Aorta (tissue), 5 donors: ENCODE measurements around the gene FHOD1. TPM values are rescaled to one million over a fixed set of nuclear protein-coding genes. Genes with fewer than 3 reads are reported as not detected.
A peak's percentile ranks its signal among the peaks of the same experiment; 100 is the strongest.

ENCODE experiments used
- ATAC-seq: fragments of 200-7000 bp; cut with Tn5 transposase; one replicate; pipeline ENCODE4 v1.9.1; 2022; ENCODE audit warnings: moderate library complexity; ENCODE audit not compliant: low FRiP score
- DNase-seq, 2 donors: peaks; one replicate each; pipeline ENCODE4 v3.0.0-alpha.2; 2020
- H3K27ac ChIP-seq, 2 donors: one replicate each; pipeline ENCODE4 v1.5.1; 2013; ENCODE audit warnings: low read length in 2 of 2, mild to moderate bottlenecking in 2 of 2, moderate library complexity in 2 of 2, control low read depth in 1 of 2, inconsistent platforms in 1 of 2, low read depth in 1 of 2
- H3K27me3 ChIP-seq, 2 donors: one replicate each; pipeline ENCODE4 v1.6.1; 2013; ENCODE audit warnings: control low read depth in 1 of 2, low read length in 1 of 2, mild to moderate bottlenecking in 1 of 2, moderate library complexity in 1 of 2; ENCODE audit not compliant: insufficient read depth in 2 of 2, control insufficient read depth in 1 of 2
- H3K36me3 ChIP-seq, 2 donors: one replicate each; pipeline ENCODE4 v1.6.1; 2013; ENCODE audit warnings: control low read depth in 1 of 2, low read length in 1 of 2, mild to moderate bottlenecking in 1 of 2; ENCODE audit not compliant: insufficient read depth in 2 of 2, control insufficient read depth in 1 of 2
- H3K4me1 ChIP-seq, 2 donors: one replicate each; pipeline ENCODE4 v1.6.1; 2013; ENCODE audit warnings: low read length in 2 of 2, control low read depth in 1 of 2, mild to moderate bottlenecking in 1 of 2, moderate library complexity in 1 of 2; ENCODE audit not compliant: insufficient read depth in 2 of 2, control insufficient read depth in 1 of 2
- H3K4me3 ChIP-seq, 2 donors: one replicate each; pipeline ENCODE4 v1.5.1; 2013; ENCODE audit warnings: low read length in 2 of 2, control low read depth in 1 of 2, mild to moderate bottlenecking in 1 of 2
- H3K9me3 ChIP-seq: one replicate; pipeline ENCODE4 v1.6.1; 2013; ENCODE audit warnings: mild to moderate bottlenecking, low read length; ENCODE audit not compliant: control insufficient read depth
- WGBS, 2 donors: extraction: QIAGEN DNeasy Blood & Tissue Kit; methylation state at CpG; one replicate each; pipeline ENCODE4 v1.1.7; 2013; 5-methylcytosine and 5-hydroxymethylcytosine counted together
- intact Hi-C, 2 donors: fragments of 100-400 bp; cut with DNase I; formaldehyde crosslinking; loops; one replicate each; pipeline versions ENCODE4 v1.14.2 to v1.15.0; 2022
- polyA plus RNA-seq, 2 donors: library from polyadenylated mRNA; stranded (reverse); fragments of 200-250 nt; gene quantifications; one replicate each; pipeline ENCODE4 v1.2.3, GENCODE V29; 2013
- total RNA-seq, 2 donors: library from RNA; stranded (reverse); fragmentation: NEBNext Ultra II Directional; extraction: Animal tissue kit (Norgen Biotek cat#: 25700); gene quantifications; one replicate each; pipeline ENCODE4 v1.2.1, GENCODE V29; 2021
- donor health status: healthy with polysubstance abuse.
- donor health status: Bipolar disorder and iron deficiency.
- donor health status: DM: no; HTN: no; CAD: no.
- donor health status: DM: no; HTN: no; CAD: no.
- donor health status: DM: yes; HTN: yes; CAD: no.

The FHOD1 gene
- total and polyA plus RNA-seq, 4 donors, result 12.9 to 47.9 (median 34.8) TPM

- Histone ChIP-seq H3K4me1 (no peaks in the 10 kb centered on the region), H3K4me3 (no peak overlapping the region), H3K27ac (peak overlapping the region; percentile 47 to 72), H3K9me3 (no peaks in the 10 kb centered on the region), H3K36me3 (no peaks in the 10 kb centered on the region), H3K27me3 (no peaks in the 10 kb centered on the region)
- ATAC-seq (peak; percentile 30), DNase-seq (peak; percentile 80 to 87)
- 48 to 55% methylated on average over 8 to 10 of the region's 10 CpGs for WGBS, 2 donors
- intact Hi-C loops, result no loop called here
Observed at GRCh38 chr16:67241008-67241900, 6.0 kb downstream of the FHOD1 start.

DNA sequence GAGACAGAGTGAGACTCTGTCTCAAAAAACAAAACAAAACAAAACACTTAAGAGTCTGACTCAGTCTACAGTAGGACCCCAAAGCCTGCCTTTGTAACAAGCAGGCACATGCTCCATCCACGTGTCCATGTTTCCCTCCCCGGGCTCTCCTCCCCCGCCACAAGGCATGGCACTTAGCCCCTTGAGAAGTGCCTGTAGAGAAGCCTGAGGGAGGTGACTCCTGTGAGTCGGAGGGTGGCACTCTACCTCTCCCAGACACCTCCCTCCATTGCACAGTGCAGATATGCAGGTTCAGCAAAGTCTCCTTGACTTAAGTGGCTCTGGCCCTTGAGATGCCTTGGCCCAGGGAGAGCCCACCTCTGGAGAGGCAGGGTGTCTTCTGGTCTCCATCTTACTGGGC, 6.8 kb downstream of the FHOD1 start:
- peak; percentile 38 to 72 for DNase-seq
- Histone ChIP-seq H3K27me3 (no peaks in the 10 kb centered on the region), H3K27ac (no peak overlapping the region), H3K4me3 (no peak overlapping the region), H3K36me3 (no peaks in the 10 kb centered on the region), H3K9me3 (no peaks in the 10 kb centered on the region), H3K4me1 (no peaks in the 10 kb centered on the region)
- intact Hi-C loops, result no loop called here
- ATAC-seq, result no peak
- WGBS, 2 donors, result 64 to 77% methylated on average over 4 of the region's 4 CpGs

DNA sequence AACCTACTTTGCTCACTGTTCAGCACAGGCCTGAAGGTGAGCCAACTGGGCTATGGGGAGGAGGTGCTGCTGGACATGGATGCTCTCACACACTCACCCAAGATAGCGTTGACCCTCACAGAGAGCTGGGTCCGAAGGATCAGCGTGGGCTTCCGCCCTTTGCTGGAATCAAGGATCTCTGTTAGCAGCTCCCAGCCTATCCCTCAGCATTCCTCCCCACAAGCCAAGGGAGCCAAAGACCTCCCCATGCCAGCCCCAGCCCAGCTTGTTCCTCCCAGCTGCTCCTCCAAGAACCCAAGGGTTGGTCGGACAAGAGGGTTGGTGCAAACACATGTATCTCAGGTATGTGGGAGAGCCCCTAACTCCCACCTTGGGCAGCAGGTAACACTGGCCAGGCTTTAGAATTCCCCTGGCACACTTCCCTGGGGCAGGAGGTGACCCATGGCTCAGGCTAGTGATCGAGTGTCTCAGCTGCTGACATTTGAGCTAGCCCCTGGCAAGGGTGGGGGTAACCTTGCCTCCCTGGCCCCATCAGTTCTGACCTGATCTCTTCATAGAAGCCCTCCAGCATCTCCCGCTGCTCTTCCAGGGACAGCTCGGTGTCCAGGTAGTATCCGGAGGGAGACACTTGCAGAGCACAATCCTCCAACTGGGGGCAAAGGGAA, 8.3 kb downstream of the FHOD1 start:
- intact Hi-C loops, result no loop called here
- Histone ChIP-seq H3K27ac (no peak overlapping the region), H3K27me3 (no peaks in the 10 kb centered on the region), H3K4me3 (no peak overlapping the region), H3K36me3 (no peaks in the 10 kb centered on the region), H3K9me3 (no peaks in the 10 kb centered on the region), H3K4me1 (no peaks in the 10 kb centered on the region)
- WGBS, 2 donors, result 90 to 91% methylated on average over 9 of the region's 9 CpGs
- DNase-seq (peak; percentile 33 to 54), ATAC-seq (no peak)

- H3K4me3 ChIP-seq, result no peak overlapping the region
- no peaks in the 10 kb centered on the region for H3K36me3 ChIP-seq
- no peaks in the 10 kb centered on the region for H3K4me1 ChIP-seq
- intact Hi-C loops, result no loop called here
- H3K27ac ChIP-seq, result no peak overlapping the region
- 97 to 100% methylated on average over 3 of the region's 3 CpGs for WGBS, 2 donors
- ATAC-seq, result no peak
- DNase-seq, result peak in 1 of 2 donors; percentile 61
- H3K9me3 ChIP-seq, result no peaks in the 10 kb centered on the region
- no peaks in the 10 kb centered on the region for H3K27me3 ChIP-seq
Observed at GRCh38 chr16:67238278-67238575, 9.1 kb downstream of the FHOD1 start.

DNA sequence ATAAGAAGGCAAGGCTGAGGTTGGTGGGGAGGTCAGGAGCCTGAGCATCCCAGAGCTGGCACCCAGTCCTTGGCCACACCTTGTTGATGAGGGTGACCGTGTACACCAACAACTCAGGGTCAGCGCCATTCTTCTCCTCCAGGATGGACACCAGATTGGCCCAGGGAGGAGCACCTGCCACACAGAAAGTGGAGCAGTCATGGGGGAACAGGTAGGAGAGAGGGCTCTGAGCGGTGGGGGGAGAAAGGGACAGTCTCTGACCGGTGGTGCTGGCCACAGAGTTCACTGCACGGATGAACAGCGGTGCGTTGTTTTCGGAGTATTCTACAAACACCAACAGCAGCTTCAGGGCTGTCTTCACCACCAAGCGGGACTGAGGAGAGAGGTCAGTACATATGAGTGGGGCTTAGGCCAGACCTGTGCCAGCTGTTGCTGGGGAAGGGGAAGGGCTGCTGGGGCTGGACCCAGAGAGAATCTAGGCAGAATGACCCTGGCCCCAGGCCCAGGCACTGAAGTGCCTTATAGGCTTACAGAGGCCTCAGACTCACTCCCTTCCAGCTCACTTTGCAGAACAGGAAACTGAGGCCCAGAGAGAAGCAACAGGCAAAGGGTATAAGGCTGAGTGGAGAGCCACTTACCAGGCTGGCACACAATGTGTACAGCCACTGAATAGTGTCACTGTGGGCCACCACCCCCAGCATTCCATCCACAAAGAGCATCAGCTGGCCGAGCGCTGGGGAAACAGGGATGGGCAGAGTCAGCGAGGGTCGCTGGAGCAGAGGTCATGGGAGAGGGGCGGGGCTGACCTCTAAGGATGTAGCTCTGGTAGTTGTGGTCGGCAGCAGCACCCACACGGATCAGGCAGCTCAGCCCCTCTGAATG, 9.6 kb downstream of the FHOD1 start:
- H3K27me3 ChIP-seq, result no peaks in the 10 kb centered on the region
- 73 to 76% methylated on average over 16 of the region's 16 CpGs for WGBS, 2 donors
- H3K9me3 ChIP-seq, result no peaks in the 10 kb centered on the region
- H3K4me3 ChIP-seq, result no peak overlapping the region
- DNase-seq (peak; percentile 38 to 70), ATAC-seq (no peak)
- intact Hi-C loops, result no loop called here
- no peaks in the 10 kb centered on the region for H3K36me3 ChIP-seq
- no peaks in the 10 kb centered on the region for H3K4me1 ChIP-seq
- no peak overlapping the region for H3K27ac ChIP-seq

DNA sequence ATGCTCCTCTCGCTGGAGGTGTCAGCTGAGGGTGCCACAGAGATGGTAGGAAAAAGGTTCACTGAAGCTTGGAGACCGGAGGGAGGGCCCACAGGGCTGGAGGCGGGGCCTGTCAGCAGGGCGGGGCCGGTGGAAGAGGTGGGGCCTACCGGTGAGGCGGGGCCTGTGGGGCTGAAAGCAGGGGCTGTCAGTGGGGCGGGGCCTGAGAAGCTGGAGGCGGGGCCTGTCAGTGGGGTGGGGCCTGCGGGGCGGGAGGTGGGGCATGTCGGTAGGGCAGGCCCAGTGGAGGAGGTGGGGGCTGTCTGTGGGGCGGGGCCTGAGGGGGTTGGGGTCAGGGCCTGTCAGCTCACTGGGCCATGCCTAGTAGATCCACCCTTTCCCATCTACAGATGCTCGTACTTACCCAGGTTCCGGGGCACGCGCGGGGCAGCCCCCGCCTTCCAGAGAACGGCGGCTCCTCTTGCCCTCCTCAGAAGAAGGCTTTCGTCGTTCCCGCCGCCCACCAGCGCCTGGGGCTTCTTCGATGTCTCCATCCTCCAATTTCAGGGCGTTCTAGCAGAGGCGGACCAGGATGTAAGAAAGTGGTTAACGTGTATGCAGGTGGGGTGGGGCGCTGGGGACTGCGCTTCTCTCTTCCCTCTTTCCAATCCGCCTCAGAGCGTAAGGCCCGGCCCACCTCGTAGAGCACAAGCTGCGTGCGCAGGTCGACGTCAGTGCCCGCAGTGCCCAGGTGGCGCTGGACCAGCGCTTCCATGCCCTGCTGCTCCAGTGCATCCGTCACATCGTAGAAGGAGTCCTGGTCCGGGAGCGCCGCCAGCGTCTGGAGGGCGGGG, 10.5 kb downstream of the FHOD1 start:
- DNase-seq (peak; percentile 43 to 88), ATAC-seq (no peak)
- Histone ChIP-seq H3K4me3 (no peak overlapping the region), H3K27me3 (no peaks in the 10 kb centered on the region), H3K4me1 (no peaks in the 10 kb centered on the region), H3K9me3 (no peaks in the 10 kb centered on the region), H3K36me3 (no peaks in the 10 kb centered on the region), H3K27ac (no peak overlapping the region)
- intact Hi-C loops, result no loop called here
- WGBS, 2 donors, result 68 to 74% methylated on average over 42 to 50 of the region's 50 CpGs

- intact Hi-C loops, result no loop called here
- no peak for ATAC-seq
- Histone ChIP-seq H3K4me3 (no peak overlapping the region), H3K36me3 (no peaks in the 10 kb centered on the region), H3K27me3 (no peaks in the 10 kb centered on the region), H3K4me1 (no peaks in the 10 kb centered on the region), H3K9me3 (no peaks in the 10 kb centered on the region), H3K27ac (no peak overlapping the region)
- 85 to 86% methylated on average over 17 of the region's 17 CpGs for WGBS, 2 donors
- no peak for DNase-seq
Observed at GRCh38 chr16:67235816-67236562, 11.3 kb downstream of the FHOD1 start.
